ENCODE results near the gene ZMYND8. TPM values are rescaled to one million over a fixed set of nuclear protein-coding genes. Genes with fewer than 3 reads are reported as not detected.

Gene ZMYND8
- polyA plus RNA-seq, 1 donor from 2014 or later: 16.7 TPM

DNA sequence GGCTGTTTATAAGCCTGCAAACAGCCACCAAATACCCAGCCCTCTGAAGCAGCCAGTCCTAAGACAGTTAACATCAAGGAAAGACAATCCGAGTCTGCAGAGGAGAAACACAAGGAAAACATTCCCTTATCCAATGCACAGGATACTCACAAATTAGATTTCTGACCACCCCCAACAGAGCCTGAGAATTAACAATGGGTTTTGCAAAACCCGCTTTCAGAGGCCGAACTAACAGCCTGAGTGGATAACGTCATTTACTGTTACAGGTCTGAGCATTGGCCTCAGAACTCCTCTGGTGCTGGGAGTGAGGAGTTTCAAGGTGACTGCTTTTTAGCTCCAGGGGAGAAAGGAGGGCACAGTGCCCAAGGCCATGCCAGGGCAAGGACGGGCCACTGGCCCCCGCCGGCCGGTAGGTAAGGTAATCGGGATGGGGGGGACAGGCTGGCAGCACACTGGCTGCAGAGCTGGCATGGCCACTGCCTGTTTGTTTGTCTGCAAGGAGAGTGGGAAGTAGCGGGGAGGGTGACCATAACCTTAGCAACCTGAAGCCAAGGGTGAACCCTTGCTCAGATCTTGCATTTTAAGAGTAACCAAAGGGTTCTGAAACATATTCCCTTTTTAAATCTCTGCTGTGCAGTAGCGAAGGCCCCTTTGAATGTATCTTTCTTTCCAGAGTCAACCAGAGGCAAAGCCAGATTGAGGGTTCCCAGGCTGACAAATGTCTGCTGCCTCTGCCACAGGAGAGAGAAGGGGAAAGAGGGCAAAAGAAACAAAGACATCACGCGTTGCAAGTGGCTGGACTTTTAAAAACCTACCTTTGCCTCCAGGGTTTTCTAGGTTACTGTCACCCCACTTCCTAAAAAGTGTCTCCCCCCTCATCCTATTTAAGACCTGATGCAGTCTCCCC is 3.9 kb downstream of the ZMYND8 start:
- Mint-ChIP-seq H3K4me3 (no peak overlapping the region), H3K27ac (no peak overlapping the region), H3K9me3 (no peaks in the 10 kb centered on the region), H3K4me1 (peaks cover 29 to 45% (median 33%) of the 10 kb centered on the region in 3 donors), H3K36me3 (peaks cover 3% of the 10 kb centered on the region), H3K27me3 (no peaks in the 10 kb centered on the region)

DNA sequence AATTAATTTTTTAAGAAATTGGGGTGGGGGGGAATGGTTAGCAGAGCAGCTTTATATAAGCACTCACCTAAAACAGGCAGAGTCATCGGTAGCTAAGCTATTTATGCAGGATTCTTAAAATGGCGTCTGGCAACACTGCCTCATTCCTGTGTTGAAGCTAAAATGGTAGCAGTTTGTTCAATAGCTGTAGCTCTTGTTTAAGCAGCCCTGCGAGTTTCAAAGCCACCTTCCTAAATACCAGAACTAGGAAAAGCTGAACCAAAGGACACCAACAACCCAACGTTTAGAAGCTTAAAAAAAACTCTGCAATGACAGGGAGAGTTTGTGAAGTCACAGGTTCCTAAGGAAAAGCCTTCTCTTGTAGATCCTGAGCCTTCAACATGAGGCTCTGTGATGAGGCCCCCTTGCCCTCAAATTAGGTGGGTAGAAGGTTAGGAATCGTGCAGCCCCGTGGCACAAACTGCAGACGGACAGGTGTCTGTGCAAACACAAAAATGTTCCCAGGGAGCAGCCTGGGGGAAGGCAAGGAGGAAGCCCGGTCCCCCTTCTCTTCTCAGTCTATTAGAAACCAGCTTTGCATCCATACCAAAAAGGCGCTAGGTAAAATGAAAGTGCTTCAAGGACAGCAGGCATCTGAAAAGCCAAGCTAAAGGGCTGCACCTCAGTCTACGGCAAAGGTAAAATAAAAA is 4.7 kb downstream of the ZMYND8 start:
- H3K4me1 Mint-ChIP-seq: peaks cover 31 to 44% (median 31%) of the 10 kb centered on the region in 3 donors
- H3K27me3 Mint-ChIP-seq: no peaks in the 10 kb centered on the region
- no peak overlapping the region for H3K4me3 Mint-ChIP-seq
- no peaks in the 10 kb centered on the region for H3K9me3 Mint-ChIP-seq
- no peak overlapping the region for H3K27ac Mint-ChIP-seq
- peaks cover 5% of the 10 kb centered on the region for H3K36me3 Mint-ChIP-seq

DNA sequence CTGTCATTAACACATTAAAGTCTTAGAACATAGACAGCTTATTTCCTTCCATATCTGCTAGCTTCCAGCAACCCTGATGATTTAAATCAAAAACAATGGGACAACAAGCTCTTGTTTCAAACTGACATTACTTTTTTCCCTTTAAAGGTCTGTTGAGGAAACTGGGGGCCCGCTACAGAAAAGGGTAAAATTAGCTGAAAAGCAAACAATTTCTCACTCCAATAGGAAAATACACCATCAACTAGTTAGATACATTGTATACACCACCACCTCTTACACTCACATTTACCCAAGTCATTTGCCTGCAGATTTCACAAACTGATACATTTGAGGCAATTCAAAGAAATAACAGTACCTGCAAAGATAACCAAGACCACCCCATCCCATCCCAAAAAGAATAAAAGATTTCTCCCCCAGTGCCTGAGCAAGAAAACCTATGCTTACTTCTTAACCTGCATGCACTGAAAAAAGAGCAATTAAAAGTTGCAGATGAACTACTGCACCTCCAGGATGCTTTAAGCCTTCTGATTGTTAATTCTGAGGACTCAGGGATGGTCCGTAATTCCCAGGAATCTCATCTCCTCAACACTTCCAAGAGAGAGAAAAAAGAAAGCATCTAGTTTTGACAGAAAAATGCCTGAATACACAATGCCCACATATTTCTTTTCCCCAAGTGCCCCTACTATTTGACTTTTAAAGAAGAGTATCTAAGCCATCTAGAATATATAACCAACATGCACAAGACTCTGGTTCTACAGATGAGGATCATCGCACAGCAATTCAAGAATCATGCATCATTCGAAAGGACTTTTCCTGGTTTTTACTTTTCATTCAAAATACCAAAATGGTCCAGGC is 5.6 kb downstream of the ZMYND8 start:
- Mint-ChIP-seq H3K36me3 (peaks cover 9% of the 10 kb centered on the region), H3K9me3 (no peaks in the 10 kb centered on the region), H3K27me3 (no peaks in the 10 kb centered on the region), H3K4me1 (peaks cover 32 to 44% (median 33%) of the 10 kb centered on the region in 3 donors), H3K27ac (no peak overlapping the region), H3K4me3 (no peak overlapping the region)

DNA sequence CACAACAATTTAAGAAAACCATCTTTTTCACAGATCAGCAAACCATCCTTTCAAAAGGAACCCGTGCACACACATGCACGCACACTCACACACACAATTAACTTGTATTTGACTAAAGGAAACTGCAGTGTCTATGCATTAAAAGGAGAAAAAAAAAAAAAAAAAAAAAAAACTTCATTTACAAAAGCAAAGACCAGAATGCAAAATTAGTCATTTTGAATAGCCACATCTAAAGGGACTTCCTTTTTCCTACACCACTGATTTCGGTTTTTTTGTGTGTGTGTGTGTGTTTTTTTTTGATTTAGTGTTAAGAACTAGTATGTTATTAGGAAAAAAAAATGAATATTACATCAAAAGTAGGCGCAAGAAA is 6.3 kb downstream of the ZMYND8 start:
- Mint-ChIP-seq H3K4me1 (peaks cover 26 to 42% (median 32%) of the 10 kb centered on the region in 3 donors), H3K4me3 (no peak overlapping the region), H3K9me3 (no peaks in the 10 kb centered on the region), H3K36me3 (peaks cover 10% of the 10 kb centered on the region), H3K27me3 (no peaks in the 10 kb centered on the region), H3K27ac (no peak overlapping the region)

DNA sequence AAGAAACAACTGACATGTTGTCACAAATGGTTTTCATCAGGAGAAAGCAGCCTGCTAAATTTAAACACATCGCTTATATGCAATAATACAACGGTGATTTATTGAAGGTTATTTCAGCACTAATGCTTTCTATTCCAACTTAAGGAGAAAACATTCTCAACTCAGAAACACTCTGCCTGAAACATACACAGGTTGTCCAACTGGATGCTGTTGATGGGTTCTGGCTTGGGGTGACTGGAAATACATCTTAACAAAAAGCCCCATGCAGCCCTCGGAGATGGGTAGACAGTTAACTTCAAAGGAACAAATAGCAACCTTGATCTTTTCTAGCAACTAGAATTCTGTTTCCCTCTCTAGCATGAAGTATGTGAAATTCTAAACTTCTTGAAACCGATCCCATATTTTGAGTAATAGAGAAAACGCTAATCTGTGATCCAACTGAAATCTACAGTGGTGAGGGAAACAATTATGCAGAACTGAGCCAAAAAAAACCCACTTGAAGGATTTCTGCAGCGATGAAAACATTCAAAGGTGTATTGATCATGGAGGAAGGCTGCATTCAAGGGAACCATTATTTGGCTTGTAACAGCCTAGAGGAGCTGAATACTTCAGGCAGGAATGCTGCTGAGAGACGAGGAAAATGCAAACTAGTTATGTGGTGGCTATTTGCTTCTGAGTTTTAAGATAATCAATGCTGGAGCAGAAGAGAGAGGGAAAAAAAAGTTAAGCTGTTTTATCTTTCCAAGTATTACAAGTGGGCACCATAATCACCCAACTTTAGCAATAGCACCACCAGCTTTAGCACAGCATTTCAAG is 6.9 kb downstream of the ZMYND8 start:
- peaks cover 12% of the 10 kb centered on the region for H3K36me3 Mint-ChIP-seq
- H3K27me3 Mint-ChIP-seq: no peaks in the 10 kb centered on the region
- no peak overlapping the region for H3K27ac Mint-ChIP-seq
- H3K9me3 Mint-ChIP-seq: no peaks in the 10 kb centered on the region
- no peak overlapping the region for H3K4me3 Mint-ChIP-seq
- peaks cover 22 to 38% (median 26%) of the 10 kb centered on the region in 3 donors for H3K4me1 Mint-ChIP-seq

DNA sequence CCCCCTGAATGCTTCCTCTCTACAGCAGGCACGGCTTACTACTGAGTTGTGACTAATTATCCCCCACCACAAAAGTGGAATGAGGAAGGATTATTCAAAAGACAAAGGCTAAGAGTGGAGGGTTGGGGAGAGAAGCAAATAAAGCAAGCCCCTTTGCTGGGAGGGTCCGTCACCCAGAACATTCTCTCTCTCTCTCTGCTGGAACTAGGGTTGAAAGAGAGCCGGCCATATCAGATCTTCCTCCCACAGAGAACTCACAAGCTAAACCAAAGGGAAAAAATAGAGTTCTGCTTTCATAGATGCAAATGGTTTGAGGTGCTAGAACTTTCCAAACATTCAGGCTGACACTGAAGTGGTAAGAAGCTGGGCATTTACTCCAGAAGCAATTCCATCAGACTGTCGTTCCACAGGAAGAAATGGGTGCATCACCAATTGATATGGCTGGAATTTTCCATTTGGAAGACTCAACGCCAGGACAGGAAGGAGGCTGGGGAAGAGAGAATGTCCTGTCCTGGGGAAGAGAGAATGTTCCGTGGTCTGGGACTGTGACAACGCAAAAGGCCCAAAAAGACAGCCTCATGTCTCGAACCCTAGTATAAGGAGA is 7.9 kb downstream of the ZMYND8 start:
- Mint-ChIP-seq H3K9me3 (no peaks in the 10 kb centered on the region), H3K27ac (no peak overlapping the region), H3K36me3 (peaks cover 14% of the 10 kb centered on the region), H3K27me3 (no peaks in the 10 kb centered on the region), H3K4me3 (no peak overlapping the region), H3K4me1 (peaks cover 22 to 29% (median 24%) of the 10 kb centered on the region in 3 donors)

DNA sequence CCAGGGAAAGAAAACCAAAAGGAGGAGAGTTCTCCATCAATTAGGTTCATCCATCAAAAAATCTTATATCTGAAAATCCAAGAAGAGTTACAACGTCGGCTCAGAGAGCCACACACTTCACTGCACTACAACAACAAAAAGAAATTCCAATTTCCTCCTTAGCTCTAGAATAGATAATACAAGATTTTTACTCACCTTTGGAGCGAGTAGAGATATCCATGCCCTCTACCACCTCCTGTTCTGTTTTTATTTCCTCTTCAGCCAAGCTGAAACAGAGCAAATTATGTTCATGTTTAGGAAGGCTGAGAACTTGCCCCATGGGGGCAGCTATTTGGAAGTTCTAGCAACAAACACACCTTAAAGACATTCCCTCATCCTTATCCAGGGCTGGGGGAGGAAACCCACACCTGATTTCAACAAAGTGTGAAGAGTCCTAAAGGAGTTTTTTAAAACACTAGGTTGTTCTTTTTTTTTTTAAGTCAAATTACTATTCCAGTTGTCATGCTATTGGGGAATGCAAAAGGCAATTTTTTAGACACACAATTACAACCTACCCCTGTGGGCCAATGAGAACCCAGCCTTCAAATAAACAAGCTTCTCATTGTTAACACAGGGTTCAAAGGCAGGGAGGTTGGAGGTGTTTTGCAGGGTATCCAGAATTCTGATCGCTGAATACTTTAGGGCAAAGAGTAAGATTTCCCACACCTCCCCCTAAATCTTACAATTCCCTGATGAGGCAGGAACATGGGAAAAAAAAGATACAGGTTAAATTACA is 8.7 kb downstream of the ZMYND8 start:
- H3K36me3 Mint-ChIP-seq: peaks cover 14% of the 10 kb centered on the region
- H3K4me1 Mint-ChIP-seq: peaks cover 19 to 24% (median 22%) of the 10 kb centered on the region in 3 donors
- H3K4me3 Mint-ChIP-seq: no peak overlapping the region
- no peaks in the 10 kb centered on the region for H3K27me3 Mint-ChIP-seq
- no peak overlapping the region for H3K27ac Mint-ChIP-seq
- H3K9me3 Mint-ChIP-seq: no peaks in the 10 kb centered on the region

DNA sequence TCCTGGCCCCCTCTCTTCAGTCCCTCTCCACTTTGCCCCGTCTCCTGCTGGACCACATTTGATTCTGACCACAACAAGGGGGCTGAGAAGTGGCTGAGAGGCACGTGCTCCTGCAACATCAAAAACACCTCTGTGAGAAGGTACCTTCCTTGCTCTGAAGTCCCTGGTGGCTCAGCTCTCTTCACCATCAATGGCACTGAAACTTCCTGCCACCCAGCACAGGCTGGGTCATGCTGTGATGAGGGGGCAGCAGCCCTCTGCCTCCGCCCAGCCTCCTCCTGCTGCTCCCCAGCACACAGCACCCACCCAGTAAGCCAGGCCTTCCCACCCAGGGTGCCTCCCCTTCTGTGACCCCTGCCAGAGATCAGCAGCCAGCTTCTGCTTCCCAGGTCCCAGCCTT is 10.3 kb downstream of the ZMYND8 start:
- Mint-ChIP-seq H3K36me3 (peaks cover 14% of the 10 kb centered on the region), H3K27me3 (no peaks in the 10 kb centered on the region), H3K27ac (peak overlapping the region in 2 of 3 donors; percentile 45 to 86), H3K9me3 (no peaks in the 10 kb centered on the region), H3K4me1 (peaks cover 13 to 24% (median 14%) of the 10 kb centered on the region in 3 donors), H3K4me3 (peak overlapping the region in 3 of 4 donors; percentile 12 to 80 (median 79))

DNA sequence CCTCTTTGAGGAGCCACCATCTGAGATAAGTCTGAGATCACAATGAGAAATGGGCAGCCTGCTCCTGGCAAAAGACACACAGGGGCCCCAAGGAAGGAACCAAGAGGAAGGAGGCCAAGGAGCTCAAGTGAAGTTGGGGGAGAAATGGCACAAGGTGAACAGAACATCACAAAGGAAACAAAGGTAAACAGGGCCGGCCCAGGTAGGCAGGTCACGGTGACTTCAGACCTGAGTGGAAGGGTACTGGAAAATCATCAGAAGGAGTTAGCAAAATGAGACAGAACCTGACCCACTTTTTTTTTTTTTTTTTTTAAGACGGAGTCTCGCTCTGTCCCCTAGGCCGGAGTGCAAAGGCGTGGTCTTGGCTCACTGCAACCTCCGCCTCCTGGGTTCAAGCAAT is 11.3 kb downstream of the ZMYND8 start:
- peaks cover 18% of the 10 kb centered on the region for H3K36me3 Mint-ChIP-seq
- H3K27me3 Mint-ChIP-seq: no peaks in the 10 kb centered on the region
- H3K4me3 Mint-ChIP-seq: peak overlapping the region in 1 of 4 donors; percentile 55
- peaks cover 17 to 28% (median 18%) of the 10 kb centered on the region in 3 donors for H3K4me1 Mint-ChIP-seq
- peak overlapping the region in 2 of 3 donors; percentile 26 to 85 for H3K27ac Mint-ChIP-seq
- no peaks in the 10 kb centered on the region for H3K9me3 Mint-ChIP-seq

DNA sequence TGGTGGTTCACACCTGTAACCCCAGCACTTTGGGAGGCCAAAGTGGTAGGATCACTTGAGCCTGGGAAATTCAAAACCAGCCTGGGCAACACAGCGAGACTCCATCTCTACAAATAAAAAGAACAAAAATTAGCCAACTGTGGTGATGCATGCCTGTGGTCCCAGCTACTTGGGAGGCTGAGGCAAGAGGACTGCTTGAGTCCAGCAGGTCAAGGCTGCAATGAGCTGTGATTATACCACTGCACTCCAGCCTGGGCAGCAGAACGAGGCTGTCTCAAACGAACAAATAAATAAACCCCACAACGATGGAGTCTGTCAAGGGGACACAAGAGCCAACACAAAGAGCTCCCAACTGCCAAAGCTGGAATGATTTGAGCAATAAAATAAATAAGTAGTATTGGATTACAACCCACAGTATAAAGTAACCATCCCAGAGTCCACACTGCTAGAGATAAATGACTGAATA is 13.5 kb downstream of the ZMYND8 start:
- H3K27me3 Mint-ChIP-seq: no peaks in the 10 kb centered on the region
- H3K4me1 Mint-ChIP-seq: peaks cover 19 to 28% (median 21%) of the 10 kb centered on the region in 3 donors
- no peak overlapping the region for H3K4me3 Mint-ChIP-seq
- H3K36me3 Mint-ChIP-seq: peaks cover 20% of the 10 kb centered on the region
- H3K9me3 Mint-ChIP-seq: no peaks in the 10 kb centered on the region
- no peak overlapping the region for H3K27ac Mint-ChIP-seq

DNA sequence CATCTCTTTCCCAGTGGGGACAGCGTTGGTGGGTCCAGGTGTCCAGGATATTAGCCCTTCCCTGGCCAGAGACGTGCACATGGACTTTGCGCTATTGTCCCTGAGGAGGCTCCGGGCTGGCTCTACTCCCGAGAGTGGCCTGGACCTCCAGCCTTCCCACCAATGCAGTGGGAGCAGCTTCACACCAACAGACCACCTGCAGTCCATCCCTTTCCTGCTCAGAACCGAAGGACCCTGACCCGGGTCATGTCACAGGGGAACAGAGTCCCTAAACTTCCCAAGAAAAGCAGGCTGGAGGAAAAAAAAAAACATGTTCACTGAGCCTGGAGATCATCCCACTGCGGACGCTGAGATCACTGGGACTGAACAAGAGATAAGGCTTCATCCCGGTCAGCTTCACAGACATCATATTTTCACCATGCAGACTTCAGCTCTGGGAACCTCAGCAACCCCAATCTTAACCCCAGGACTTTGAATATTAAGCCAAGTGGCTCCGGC is 18.3 kb downstream of the ZMYND8 start:
- no peaks in the 10 kb centered on the region for H3K9me3 Mint-ChIP-seq
- H3K27me3 Mint-ChIP-seq: no peaks in the 10 kb centered on the region
- H3K36me3 Mint-ChIP-seq: peaks cover 9% of the 10 kb centered on the region
- peaks cover 24 to 29% (median 28%) of the 10 kb centered on the region in 3 donors for H3K4me1 Mint-ChIP-seq
- no peak overlapping the region for H3K4me3 Mint-ChIP-seq
- no peak overlapping the region for H3K27ac Mint-ChIP-seq

DNA sequence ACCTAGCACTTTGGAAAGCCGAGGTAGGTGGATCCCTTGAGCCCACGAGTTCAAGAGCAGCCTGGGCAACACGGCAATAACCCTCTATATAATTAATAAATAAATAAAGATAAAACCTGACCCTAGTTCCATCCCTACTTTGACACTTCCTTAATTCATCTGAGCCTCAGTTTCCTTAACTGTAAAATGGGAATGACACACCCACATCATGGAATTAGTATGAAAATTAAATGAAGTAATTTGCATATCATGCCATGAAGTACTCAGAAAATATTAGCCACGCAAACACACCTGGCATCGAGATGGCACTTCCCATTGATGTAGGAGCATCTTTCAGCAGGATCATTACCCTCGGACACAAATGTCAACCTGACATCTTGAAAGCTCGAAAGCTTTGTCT is 19.1 kb downstream of the ZMYND8 start:
- Mint-ChIP-seq H3K36me3 (peaks cover 9% of the 10 kb centered on the region), H3K27ac (no peak overlapping the region), H3K9me3 (no peaks in the 10 kb centered on the region), H3K27me3 (no peaks in the 10 kb centered on the region), H3K4me1 (peaks cover 29 to 35% (median 34%) of the 10 kb centered on the region in 3 donors), H3K4me3 (peak overlapping the region in 1 of 4 donors; percentile 27)
